Common myeloid progenitor, CD34-positive (primary cell): Measurements from ENCODE around the gene MAPRE3.

Source experiments
- CTCF ChIA-PET: fragments of 350-600 bp; sonication (Branson Sonifier 250); formaldehyde crosslinking; loops from one replicate; lab custom pipeline; 2021; ENCODE audit warnings: antibody characterized with exemption; lab: Charles Lee
- POLR2A ChIA-PET: fragments of 350-600 bp; sonication (Branson Sonifier 250); formaldehyde crosslinking; loops from one replicate; lab custom pipeline; 2021; ENCODE audit warnings: antibody characterized with exemption; lab: Charles Lee
- DNase-seq, 3 donors: peaks; one replicate each; pipeline versions ENCODE4 v3.0.0 to v3.0.0-alpha.2; 2013
- H3K27ac ChIP-seq, 2 experiments: 1 replicate in 1 of 2; 2 replicates in 1 of 2; pipeline ENCODE4 v1.7.0; 2013; ENCODE audit warnings: inconsistent platforms in 2 of 2, low read length in 2 of 2, mild to moderate bottlenecking in 2 of 2, low read depth in 1 of 2, moderate library complexity in 1 of 2; ENCODE audit not compliant: severe bottlenecking in 2 of 2, insufficient read depth in 1 of 2, poor library complexity in 1 of 2
- H3K27me3 ChIP-seq, 5 experiments: replicated peaks in 2 of 5; 1 replicate in 3 of 5; 2 replicates in 2 of 5; pipeline versions ENCODE4 v1.6.1 to v1.7.0; 2013; ENCODE audit warnings: low read length in 4 of 5, mild to moderate bottlenecking in 2 of 5, moderate library complexity in 2 of 5, inconsistent platforms in 1 of 5; ENCODE audit not compliant: insufficient read depth in 5 of 5, control insufficient read depth in 4 of 5
- H3K36me3 ChIP-seq, 4 experiments: 1 replicate in 2 of 4; 2 replicates in 2 of 4; pipeline versions ENCODE4 v1.6.1 to v1.7.0; 2013; ENCODE audit warnings: low read length in 3 of 4, control low read depth in 1 of 4, mild to moderate bottlenecking in 1 of 4; ENCODE audit not compliant: control insufficient read depth in 4 of 4, insufficient read depth in 4 of 4
- H3K4me1 ChIP-seq, 4 experiments: 1 replicate in 3 of 4; 2 replicates in 1 of 4; pipeline versions ENCODE4 v1.6.1 to v1.7.1; 2013; ENCODE audit warnings: low read length in 3 of 4, mild to moderate bottlenecking in 3 of 4, control low read depth in 1 of 4, inconsistent platforms in 1 of 4, moderate library complexity in 1 of 4; ENCODE audit not compliant: control insufficient read depth in 4 of 4, insufficient read depth in 4 of 4; ENCODE audit errors: control extremely low read depth in 1 of 4
- H3K4me3 ChIP-seq, 7 experiments: 1 replicate in 4 of 7; 2 replicates in 3 of 7; pipeline versions ENCODE4 v1.5.1 to v1.7.0; 2013; ENCODE audit warnings: mild to moderate bottlenecking in 7 of 7, low read length in 6 of 7, moderate library complexity in 6 of 7, inconsistent platforms in 2 of 7, low read depth in 2 of 7, control low read depth in 1 of 7; ENCODE audit not compliant: insufficient read depth in 4 of 7, control insufficient read depth in 1 of 7; ENCODE audit errors: extremely low read depth in 1 of 7
- H3K9me3 ChIP-seq, 5 experiments: 1 replicate in 4 of 5; 2 replicates in 1 of 5; pipeline versions ENCODE4 v1.6.1 to v1.7.1; 2013; ENCODE audit warnings: low read length in 4 of 5, mild to moderate bottlenecking in 2 of 5, inconsistent platforms in 1 of 5, low read depth in 1 of 5, moderate library complexity in 1 of 5; ENCODE audit not compliant: control insufficient read depth in 4 of 5, insufficient read depth in 2 of 5; ENCODE audit errors: control extremely low read depth in 1 of 5
- WGBS: methylation state at CpG from one replicate; pipeline ENCODE4 v1.1.5; 2013; ENCODE audit not compliant: insufficient coverage; 5-methylcytosine and 5-hydroxymethylcytosine counted together

The MAPRE3 gene

GRCh38 chr2:26986576-26986975 is 16.1 kb downstream of the MAPRE3 start:
- CTCF ChIA-PET, result interaction anchor here (1.4 kb wide), 1 partner anchor 27 kb away, joined by 5 read pairs; no protein-coding TSS in a partner anchor
- Histone ChIP-seq H3K4me3 (no peak overlapping the region), H3K27ac (no peak overlapping the region), H3K9me3 (no peaks in the 10 kb centered on the region), H3K36me3 (no peaks in the 10 kb centered on the region), H3K4me1 (peaks cover 0 to 11% (median under 1%) of the 10 kb centered on the region in 4 experiments), H3K27me3 (peaks cover 0 to 1% (median 0%) of the 10 kb centered on the region in 5 experiments)
- DNase-seq, result no peak
- POLR2A ChIA-PET, result no interaction called here
- 100% methylated on average over 3 of the region's 5 CpGs for WGBS

- CTCF ChIA-PET, result interaction anchor here (0.6 to 1.9 kb wide), 2 partner anchors 9 to 28 kb away, joined by 3 to 8 read pairs; no protein-coding TSS in a partner anchor
- H3K27ac ChIP-seq, result no peak overlapping the region
Measured at GRCh38 chr2:26988058-26988860, 17.8 kb downstream of the MAPRE3 start.

GRCh38 chr2:26989156-26989555 is 18.7 kb downstream of the MAPRE3 start:
- Histone ChIP-seq H3K4me1 (no peaks in the 10 kb centered on the region), H3K4me3 (no peak overlapping the region), H3K27ac (no peak overlapping the region), H3K36me3 (no peaks in the 10 kb centered on the region), H3K9me3 (no peaks in the 10 kb centered on the region), H3K27me3 (peaks cover 0 to 5% (median 0%) of the 10 kb centered on the region in 5 experiments)
- ChIA-PET POLR2A (no interaction called here), CTCF (interaction anchor here (0.7 to 1.9 kb wide), 2 partner anchors 9 to 27 kb away, joined by 3 to 8 read pairs; no protein-coding TSS in a partner anchor)
- no peak for DNase-seq
- WGBS, result 98% methylated on average over 8 of the region's 8 CpGs

More at GRCh38 chr2:26988058-26988860, 17.8 kb downstream of the MAPRE3 start:
- WGBS, result 90% methylated on average over 4 of the region's 4 CpGs
- Histone ChIP-seq H3K4me3 (no peak overlapping the region), H3K4me1 (no peaks in the 10 kb centered on the region), H3K36me3 (no peaks in the 10 kb centered on the region), H3K27me3 (peaks cover 0 to 1% (median 0%) of the 10 kb centered on the region in 5 experiments), H3K9me3 (no peaks in the 10 kb centered on the region)
- POLR2A ChIA-PET, result no interaction called here
- DNase-seq, result no peak

DNA sequence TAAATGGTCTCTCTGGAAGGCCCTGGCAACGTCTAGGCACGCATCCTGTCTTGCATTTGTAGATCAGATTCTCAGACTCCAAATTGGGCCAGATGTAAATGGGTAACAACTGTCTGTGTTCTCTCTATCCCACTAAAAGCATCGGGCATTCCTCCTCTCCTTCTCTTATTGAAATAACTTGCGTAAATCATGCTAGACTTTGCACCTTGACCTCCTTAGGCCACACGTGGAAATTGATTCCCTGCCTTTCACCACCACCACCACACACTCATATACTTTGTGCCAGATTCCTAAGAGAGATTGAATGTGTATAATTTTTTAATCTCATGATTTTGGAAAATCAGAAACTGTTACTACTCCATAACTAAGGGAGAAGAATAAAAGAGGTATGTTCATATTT is 21.3 kb downstream of the MAPRE3 start:
- ChIA-PET CTCF (interaction anchor here (8.0 kb wide), 1 partner anchor 10 kb away, joined by 39 read pairs; no protein-coding TSS in a partner anchor), POLR2A (no interaction called here)
- no peaks in the 10 kb centered on the region for H3K36me3 ChIP-seq
- H3K4me1 ChIP-seq, result no peaks in the 10 kb centered on the region
- H3K27me3 ChIP-seq, result peaks cover 0 to 4% (median 0%) of the 10 kb centered on the region in 5 experiments
- DNase-seq, result no peak
- no peak overlapping the region for H3K27ac ChIP-seq
- WGBS, result 90% methylated on average over 4 of the region's 5 CpGs
- no peak overlapping the region for H3K4me3 ChIP-seq
- H3K9me3 ChIP-seq, result no peaks in the 10 kb centered on the region

- CTCF ChIA-PET, result interaction anchor here (1.0 to 8.0 kb wide), 6 partner anchors 10 to 32 kb away, joined by 3 to 39 read pairs (median 10); no protein-coding TSS in a partner anchor
- DNase-seq, result peak in 2 of 3 donors; percentile 44 to 46
Measured at GRCh38 chr2:26993768-26994167, 23.3 kb downstream of the MAPRE3 start.

GRCh38 chr2:26994983-26995382 is 24.5 kb downstream of the MAPRE3 start:
- Histone ChIP-seq H3K27me3 (peaks cover 0 to 4% (median 0%) of the 10 kb centered on the region in 5 experiments), H3K9me3 (no peaks in the 10 kb centered on the region), H3K4me1 (no peaks in the 10 kb centered on the region), H3K36me3 (no peaks in the 10 kb centered on the region), H3K4me3 (no peak overlapping the region), H3K27ac (no peak overlapping the region)
- POLR2A ChIA-PET, result no interaction called here
- WGBS, result no CpG with 5 or more reads among the region's 1 CpG
- CTCF ChIA-PET, result interaction anchor here (0.7 to 8.0 kb wide), 5 partner anchors 9 to 184 kb away, joined by 3 to 39 read pairs (median 10); no protein-coding TSS in a partner anchor
- DNase-seq, result no peak

More at GRCh38 chr2:26993768-26994167, 23.3 kb downstream of the MAPRE3 start:
- Histone ChIP-seq H3K36me3 (no peaks in the 10 kb centered on the region), H3K27me3 (peaks cover 0 to 4% (median 0%) of the 10 kb centered on the region in 5 experiments), H3K9me3 (no peaks in the 10 kb centered on the region), H3K4me3 (no peak overlapping the region), H3K27ac (no peak overlapping the region), H3K4me1 (no peaks in the 10 kb centered on the region)
- POLR2A ChIA-PET, result no interaction called here
- 100% methylated on average over 1 of the region's 1 CpG for WGBS

- Histone ChIP-seq H3K27me3 (peaks cover 0 to 4% (median 0%) of the 10 kb centered on the region in 5 experiments), H3K36me3 (no peaks in the 10 kb centered on the region), H3K27ac (no peak overlapping the region), H3K4me1 (peaks cover 0 to 6% (median 2%) of the 10 kb centered on the region in 4 experiments), H3K9me3 (no peaks in the 10 kb centered on the region), H3K4me3 (no peak overlapping the region)
- ChIA-PET CTCF (interaction anchor here (1.1 to 8.0 kb wide), 4 partner anchors 9 to 36 kb away, joined by 3 to 39 read pairs (median 6); no protein-coding TSS in a partner anchor), POLR2A (no interaction called here)
- 95% methylated on average over 10 of the region's 10 CpGs for WGBS
- no peak for DNase-seq
Measured at GRCh38 chr2:26997394-26997793, 27.0 kb downstream of the MAPRE3 start.
